HG03196 (cell line): Measurements from ENCODE around the gene TTC39A.

ENCODE experiments used
- ATAC-seq: cut with Tn5 transposase; IDR thresholded peaks from one replicate; pipeline ENCODE4 v1.9.1; 2021; ENCODE audit not compliant: unreplicated experiment

The TTC39A gene

GRCh38 chr1:51330331-51331201, at the start of gene TTC39A:
TTC39A (minus strand) TSS chr1:51330562; CDS start chr1:51330477, 85 bp downstream.
- no peak for ATAC-seq

GRCh38 chr1:51378871-51379270, 48.5 kb upstream of the TTC39A start:
- ATAC-seq = no peak

GRCh38 chr1:51373898-51374297, 43.5 kb upstream of the TTC39A start:
- no peak for ATAC-seq

- no peak for ATAC-seq
These were observed 42.2 kb upstream of the TTC39A start for GRCh38 chr1:51372561-51372960.

GRCh38 chr1:51369171-51369570, 38.8 kb upstream of the TTC39A start:
- no peak for ATAC-seq

GRCh38 chr1:51365774-51366173, 35.4 kb upstream of the TTC39A start:
- ATAC-seq = no peak

GRCh38 chr1:51359879-51360278, 29.5 kb upstream of the TTC39A start:
- no peak for ATAC-seq

- no peak for ATAC-seq
These were observed 25.0 kb upstream of the TTC39A start for GRCh38 chr1:51355382-51355781.

- no peak for ATAC-seq
These were observed 24.1 kb upstream of the TTC39A start for GRCh38 chr1:51354416-51354815.

GRCh38 chr1:51351907-51352306, 21.5 kb upstream of the TTC39A start:
- ATAC-seq = no peak

GRCh38 chr1:51349862-51350261, 19.5 kb upstream of the TTC39A start:
- no peak for ATAC-seq

- no peak for ATAC-seq
These were observed 17.8 kb upstream of the TTC39A start for GRCh38 chr1:51348147-51348527.

- no peak for ATAC-seq
These were observed 17.2 kb upstream of the TTC39A start for GRCh38 chr1:51347398-51348146.

GRCh38 chr1:51346086-51346942, 16.0 kb upstream of the TTC39A start:
- no peak for ATAC-seq

- ATAC-seq = no peak
These were observed 14.9 kb upstream of the TTC39A start for GRCh38 chr1:51345300-51345687.

- no peak for ATAC-seq
These were observed 14.4 kb upstream of the TTC39A start for GRCh38 chr1:51344602-51345299.

GRCh38 chr1:51344276-51344601, 13.9 kb upstream of the TTC39A start:
- no peak for ATAC-seq

- no peak for ATAC-seq
These were observed 13.3 kb upstream of the TTC39A start for GRCh38 chr1:51343624-51344023.

- ATAC-seq = no peak
These were observed 12.3 kb upstream of the TTC39A start for GRCh38 chr1:51342591-51343206.

- ATAC-seq = no peak
These were observed 11.6 kb upstream of the TTC39A start for GRCh38 chr1:51341876-51342496.
